GM13977 (cell line): ENCODE data around the gene TAF3.

ENCODE experiments used
- DNase-seq: peaks from one replicate; pipeline ENCODE4 v3.0.0; 2012; ENCODE audit warnings: low spot score
- in situ Hi-C: fragments of 300-500 bp; cut with MboI; formaldehyde crosslinking; loops from one replicate; pipeline ENCODE4 v1.12.0; 2022; ENCODE audit warnings: low sequenced_read_pairs, low pct_unique_long_range_greater_than_20kb, mixed read lengths, inconsistent platforms; ENCODE audit not compliant: unreplicated experiment
- TF ChIP-seq, protein P1 (sequence below): IDR thresholded peaks from 2 replicates; pipeline ENCODE4 v1.5.1; 2012; ENCODE audit warnings: mild to moderate bottlenecking, control low read depth; ENCODE audit not compliant: insufficient read depth; ENCODE audit errors: extremely low read depth, missing control alignments

The TAF3 gene

DNA sequence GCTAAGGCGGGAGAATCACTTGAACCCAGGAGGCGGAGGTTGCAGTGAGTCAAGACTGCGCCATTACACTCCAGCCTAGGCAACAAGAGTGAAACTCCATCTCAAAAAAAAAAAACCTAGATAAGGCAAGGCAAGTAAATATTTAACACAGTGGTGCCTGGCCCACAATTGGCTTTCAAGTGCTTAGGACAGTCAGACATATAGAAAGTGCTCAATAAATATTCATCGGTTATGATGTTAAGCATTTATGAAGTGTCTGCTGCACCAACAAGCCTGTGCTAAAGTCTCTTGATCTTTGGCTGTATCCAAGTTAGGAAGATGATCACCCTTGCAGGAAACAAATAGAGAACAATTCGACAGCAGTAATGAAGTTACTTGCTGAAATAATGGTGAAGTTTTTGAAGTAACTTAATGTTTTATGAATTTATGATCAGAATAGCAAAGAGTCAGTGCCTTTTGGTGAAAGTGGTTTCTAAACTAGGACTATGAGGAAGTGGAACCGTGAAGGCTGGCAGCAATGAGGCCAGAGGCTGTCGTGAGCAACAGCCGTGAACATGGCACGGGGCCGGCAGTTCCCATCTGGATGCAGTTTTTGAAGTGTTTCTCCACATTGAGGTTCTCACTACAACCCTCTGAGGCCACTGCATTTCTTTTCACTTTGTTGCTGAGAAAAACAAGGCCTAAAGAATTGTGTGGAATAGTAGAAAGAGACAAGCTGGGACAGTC, 188.1 kb downstream of the TAF3 start:
- in situ Hi-C loops, result no loop called here
- TF ChIP-seq, protein P1, sequence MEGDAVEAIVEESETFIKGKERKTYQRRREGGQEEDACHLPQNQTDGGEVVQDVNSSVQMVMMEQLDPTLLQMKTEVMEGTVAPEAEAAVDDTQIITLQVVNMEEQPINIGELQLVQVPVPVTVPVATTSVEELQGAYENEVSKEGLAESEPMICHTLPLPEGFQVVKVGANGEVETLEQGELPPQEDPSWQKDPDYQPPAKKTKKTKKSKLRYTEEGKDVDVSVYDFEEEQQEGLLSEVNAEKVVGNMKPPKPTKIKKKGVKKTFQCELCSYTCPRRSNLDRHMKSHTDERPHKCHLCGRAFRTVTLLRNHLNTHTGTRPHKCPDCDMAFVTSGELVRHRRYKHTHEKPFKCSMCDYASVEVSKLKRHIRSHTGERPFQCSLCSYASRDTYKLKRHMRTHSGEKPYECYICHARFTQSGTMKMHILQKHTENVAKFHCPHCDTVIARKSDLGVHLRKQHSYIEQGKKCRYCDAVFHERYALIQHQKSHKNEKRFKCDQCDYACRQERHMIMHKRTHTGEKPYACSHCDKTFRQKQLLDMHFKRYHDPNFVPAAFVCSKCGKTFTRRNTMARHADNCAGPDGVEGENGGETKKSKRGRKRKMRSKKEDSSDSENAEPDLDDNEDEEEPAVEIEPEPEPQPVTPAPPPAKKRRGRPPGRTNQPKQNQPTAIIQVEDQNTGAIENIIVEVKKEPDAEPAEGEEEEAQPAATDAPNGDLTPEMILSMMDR, result no peak

DNA sequence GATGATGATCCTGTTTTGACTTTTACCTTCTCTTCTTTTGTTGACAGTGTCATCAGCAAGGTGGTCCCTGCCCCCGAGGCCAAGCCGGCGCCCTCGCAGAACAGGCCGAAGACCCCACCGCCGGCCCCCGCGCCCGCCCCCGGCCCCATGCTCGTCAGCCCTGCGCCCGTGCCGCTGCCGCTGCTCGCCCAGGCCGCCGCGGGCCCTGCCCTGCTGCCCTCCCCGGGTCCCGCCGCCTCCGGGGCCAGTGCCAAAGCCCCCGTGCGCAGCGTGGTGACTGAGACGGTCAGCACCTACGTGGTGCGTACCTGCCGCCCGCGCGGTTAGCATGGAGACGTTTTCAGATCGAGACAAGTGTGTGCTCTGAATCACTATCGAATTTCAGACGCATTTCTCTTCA, 190.7 kb downstream of the TAF3 start:
- TF ChIP-seq, protein P1, result no peak
- in situ Hi-C loops, result no loop called here
- no peak for DNase-seq

More for the DNA sequence above, 188.1 kb downstream of the TAF3 start:
- DNase-seq, result no peak

DNA sequence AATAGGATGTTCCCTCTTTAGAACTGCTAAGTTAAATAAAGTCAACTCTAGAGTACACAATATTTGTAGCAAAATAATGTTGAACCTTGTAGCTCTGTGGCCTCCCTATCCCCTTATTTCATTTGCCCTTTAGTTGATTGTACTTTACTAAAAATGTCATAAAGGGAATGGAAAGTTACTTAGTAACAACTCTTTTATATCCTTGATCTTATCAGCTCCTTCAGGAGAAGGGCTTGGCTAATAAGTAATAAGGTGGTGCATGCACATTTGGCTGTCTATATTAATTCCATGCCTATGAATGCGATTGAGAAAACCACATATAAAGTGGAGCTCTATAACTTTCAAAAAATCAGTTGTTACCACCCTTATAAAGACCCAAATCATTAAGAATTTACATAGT, 194.7 kb downstream of the TAF3 start:
- DNase-seq, result no peak
- in situ Hi-C loops, result no loop called here
- TF ChIP-seq, protein P1, result no peak

DNA sequence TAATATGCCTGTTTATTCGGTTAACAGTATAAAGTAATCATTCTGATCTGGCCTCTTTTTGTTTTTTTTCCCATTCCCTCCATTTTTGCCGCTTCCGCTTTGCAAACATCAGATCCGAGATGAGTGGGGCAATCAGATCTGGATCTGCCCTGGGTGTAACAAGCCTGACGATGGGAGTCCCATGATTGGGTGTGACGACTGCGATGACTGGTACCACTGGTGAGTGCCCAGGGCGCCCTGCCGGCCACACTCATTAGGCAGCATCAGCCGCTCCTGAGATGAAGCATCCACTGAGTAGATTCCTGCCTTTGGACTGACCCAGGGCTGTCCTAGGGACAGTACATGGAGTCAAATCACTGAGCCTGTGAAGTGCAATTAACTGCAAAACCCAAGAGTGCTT, 195.3 kb downstream of the TAF3 start:
- TF ChIP-seq, protein P1, result no peak
- no peak for DNase-seq
- in situ Hi-C loops, result no loop called here

DNA sequence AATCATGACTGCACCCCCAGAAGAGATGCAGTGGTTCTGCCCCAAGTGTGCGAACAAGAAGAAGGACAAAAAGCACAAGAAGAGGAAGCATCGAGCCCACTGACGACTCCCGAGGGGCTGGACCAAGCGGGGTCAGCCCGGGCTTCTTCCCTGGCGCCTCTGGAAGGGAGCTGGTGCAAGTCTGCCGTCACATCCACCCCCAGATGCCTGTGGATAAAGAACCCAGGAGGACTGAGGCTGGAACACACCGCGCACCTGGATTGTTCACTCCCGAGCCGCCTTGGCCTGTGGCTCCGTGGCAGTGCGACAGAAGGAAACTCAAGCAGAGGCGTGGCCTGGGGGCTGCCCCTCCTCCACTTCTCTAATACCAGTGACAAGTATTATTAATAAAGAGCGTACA, 196.3 kb downstream of the TAF3 start:
- TF ChIP-seq, protein P1, result no peak
- DNase-seq, result no peak
- in situ Hi-C loops, result no loop called here

DNA sequence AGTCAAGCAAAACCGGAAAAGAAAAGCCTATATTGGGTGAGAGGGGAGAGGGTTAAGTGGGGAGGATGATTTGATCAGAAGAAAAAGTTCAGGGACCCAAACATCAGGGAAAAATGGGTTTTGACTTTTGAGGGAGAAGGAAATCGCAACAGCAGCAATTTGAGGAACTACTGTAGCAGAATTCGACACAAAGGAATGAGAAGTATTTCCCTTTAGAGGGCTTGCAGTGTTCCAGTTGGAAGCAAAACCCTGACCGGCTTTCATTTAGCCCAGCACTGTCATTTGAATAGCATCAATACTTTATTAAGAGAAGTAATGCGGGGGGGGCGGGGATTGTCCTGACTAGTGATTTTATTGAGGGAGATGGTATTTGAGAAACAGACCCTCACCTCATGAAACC, 199.0 kb downstream of the TAF3 start:
- TF ChIP-seq, protein P1, result no peak
- no peak for DNase-seq
- in situ Hi-C loops, result no loop called here
